Loucy (cell line): ENCODE measurements around the gene LTBR.
A peak's percentile ranks its signal among the peaks of the same experiment; 100 is the strongest.

Experiments used
- H2AFZ ChIP-seq: fragments of 200-600 bp; sonication (generic); 2 replicates; pipeline ENCODE4 v1.6.0; 2016; ENCODE audit warnings: antibody characterized with exemption, mild to moderate bottlenecking, low read length, moderate library complexity
- H3F3A ChIP-seq: fragments of 200-600 bp; 2 replicates; pipeline ENCODE4 v1.6.0; 2016; ENCODE audit warnings: antibody characterized with exemption, low read depth, mild to moderate bottlenecking
- H3K27me3 ChIP-seq: fragments of 200-600 bp; sonication (generic); 2 replicates; pipeline ENCODE4 v1.6.1; 2014; ENCODE audit warnings: low read length, mild to moderate bottlenecking; ENCODE audit not compliant: insufficient read depth, poor library complexity, severe bottlenecking
- H3K36me3 ChIP-seq: fragments of 200-600 bp; sonication (generic); 2 replicates; pipeline ENCODE4 v1.6.1; 2016; ENCODE audit warnings: low read length; ENCODE audit not compliant: insufficient read depth
- H3K4me1 ChIP-seq: fragments of 200-600 bp; sonication (generic); 2 replicates; pipeline ENCODE4 v1.5.1; 2014; ENCODE audit warnings: low read length, mild to moderate bottlenecking; ENCODE audit not compliant: insufficient read depth, poor library complexity, severe bottlenecking
- H3K4me2 ChIP-seq: fragments of 200-600 bp; sonication (generic); 2 replicates; pipeline ENCODE4 v1.6.0; 2014; ENCODE audit warnings: antibody characterized with exemption, low read length, low read depth, mild to moderate bottlenecking; ENCODE audit not compliant: poor library complexity, severe bottlenecking
- H3K4me3 ChIP-seq: fragments of 200-600 bp; sonication (generic); 2 replicates; pipeline ENCODE4 v1.5.1; 2014; ENCODE audit warnings: low read length, mild to moderate bottlenecking, mixed read lengths; ENCODE audit not compliant: poor library complexity, severe bottlenecking
- H3K79me2 ChIP-seq: fragments of 200-600 bp; sonication (generic); 2 replicates; pipeline ENCODE4 v1.6.1; 2014; ENCODE audit warnings: low read length; ENCODE audit not compliant: insufficient read depth
- H3K9ac ChIP-seq: fragments of 200-600 bp; sonication (generic); 2 replicates; pipeline ENCODE4 v1.6.0; 2014; ENCODE audit warnings: mild to moderate bottlenecking, low read depth, low read length, moderate library complexity; ENCODE audit not compliant: poor library complexity, severe bottlenecking
- H3K9me2 ChIP-seq: fragments of 200-600 bp; sonication (generic); replicated peaks from 2 replicates; pipeline ENCODE4 v1.6.1; 2016; ENCODE audit warnings: low read depth, low read length, mixed read lengths
- H3K9me3 ChIP-seq: fragments of 200-600 bp; sonication (generic); 2 replicates; pipeline ENCODE4 v1.6.1; 2014; ENCODE audit warnings: mild to moderate bottlenecking, antibody characterized with exemption, low read length, low read depth; ENCODE audit not compliant: insufficient read depth
- H4K20me1 ChIP-seq: fragments of 200-600 bp; sonication (generic); 2 replicates; pipeline ENCODE4 v1.6.0; 2014; ENCODE audit warnings: antibody characterized with exemption, low read length, mild to moderate bottlenecking; ENCODE audit not compliant: insufficient read depth, poor library complexity, severe bottlenecking
- CTCF ChIP-seq: fragments of 200-600 bp; sonication (generic); conservative IDR thresholded peaks from 2 replicates; pipeline ENCODE4 v1.5.1; 2014; ENCODE audit warnings: mild to moderate bottlenecking, antibody characterized with exemption, low read length
- EZH2phosphoT487 ChIP-seq: fragments of 200-600 bp; IDR thresholded peaks from 2 replicates; pipeline ENCODE4 v1.6.1; 2018; ENCODE audit warnings: antibody characterized with exemption, mild to moderate bottlenecking, moderate library complexity, borderline replicate concordance

The LTBR gene

GRCh38 chr12:6376079-6376869, 7.7 kb upstream of the LTBR start:
- no peaks in the 10 kb centered on the region for H3K9me3 ChIP-seq
- no peak overlapping the region; the same call in 1 of the 2 replicates for H2AFZ ChIP-seq
- H3K27me3 ChIP-seq, result no peaks in the 10 kb centered on the region
- no peaks in the 10 kb centered on the region for H3K36me3 ChIP-seq
- H3K79me2 ChIP-seq, result no peaks in the 10 kb centered on the region
- H4K20me1 ChIP-seq, result no peaks in the 10 kb centered on the region
- peaks cover 38% of the 10 kb centered on the region for H3K4me1 ChIP-seq
- no peak overlapping the region for H3K4me3 ChIP-seq
- no peak overlapping the region for H3K4me2 ChIP-seq
- TF ChIP-seq EZH2phosphoT487 (no peak), CTCF (peak; percentile 36)
- H3K9ac ChIP-seq, result peak overlapping the region; percentile 41
- H3F3A ChIP-seq, result no peaks in the 10 kb centered on the region
- no peaks in the 10 kb centered on the region for H3K9me2 ChIP-seq

- no peaks in the 10 kb centered on the region for H3K9me3 ChIP-seq
- no peaks in the 10 kb centered on the region for H3K27me3 ChIP-seq
- no peaks in the 10 kb centered on the region for H3K36me3 ChIP-seq
- no peak overlapping the region for H3K4me3 ChIP-seq
- H3K79me2 ChIP-seq, result no peaks in the 10 kb centered on the region
- no peaks in the 10 kb centered on the region for H4K20me1 ChIP-seq
- peaks cover 32% of the 10 kb centered on the region for H3K4me1 ChIP-seq
- peak overlapping the region; percentile 41 for H3K9ac ChIP-seq
- H3K4me2 ChIP-seq, result no peak overlapping the region
- no peak overlapping the region for H2AFZ ChIP-seq
- TF ChIP-seq CTCF (no peak), EZH2phosphoT487 (no peak)
- no peaks in the 10 kb centered on the region for H3K9me2 ChIP-seq
- no peaks in the 10 kb centered on the region for H3F3A ChIP-seq
Observed at GRCh38 chr12:6376870-6377666, 6.9 kb upstream of the LTBR start.

- no peak overlapping the region for H2AFZ ChIP-seq
- H3F3A ChIP-seq, result no peaks in the 10 kb centered on the region
- no peak overlapping the region for H3K4me2 ChIP-seq
Observed at GRCh38 chr12:6377667-6377994, 6.3 kb upstream of the LTBR start.

More at GRCh38 chr12:6377667-6377994, 6.3 kb upstream of the LTBR start:
- Histone ChIP-seq H3K9me2 (no peaks in the 10 kb centered on the region), H3K9ac (no peak overlapping the region), H3K4me3 (no peak overlapping the region), H3K4me1 (peaks cover 26% of the 10 kb centered on the region), H3K36me3 (no peaks in the 10 kb centered on the region), H3K9me3 (no peaks in the 10 kb centered on the region), H4K20me1 (no peaks in the 10 kb centered on the region), H3K79me2 (no peaks in the 10 kb centered on the region), H3K27me3 (no peaks in the 10 kb centered on the region)
- TF ChIP-seq CTCF (no peak), EZH2phosphoT487 (no peak)
